ENCODE measurements around the gene LAMB2.

The LAMB2 gene

GRCh38 chr3:49132437-49133225, at the start of gene LAMB2:
Gene LAMB2, minus strand, starts transcription at chr3:49133050. Its CDS starts 183 bp downstream, at chr3:49132867.
- DNase-seq = peak; percentile 61

GRCh38 chr3:49181351-49181750, 48.5 kb upstream of the LAMB2 start:
- DNase-seq = no peak

DNA sequence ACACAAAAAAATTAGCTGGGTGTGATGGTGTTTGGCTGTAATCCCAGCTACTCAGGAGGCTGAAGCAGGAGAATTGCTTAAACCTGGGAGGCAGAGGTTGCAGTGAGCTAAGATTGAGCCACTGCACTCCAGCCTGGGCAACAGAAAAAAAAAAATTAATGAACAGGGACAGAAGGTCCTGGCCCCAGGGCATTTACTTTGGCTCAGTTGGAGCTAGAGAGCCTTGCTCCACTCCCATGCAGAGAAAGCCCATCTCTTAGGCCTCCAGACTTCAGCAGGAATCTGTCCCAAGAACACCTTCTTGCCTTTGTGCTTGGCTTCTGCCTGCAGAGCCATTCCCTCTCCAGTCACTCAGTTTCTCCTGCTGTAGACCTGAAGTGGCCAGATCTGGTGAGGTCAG, 47.3 kb upstream of the LAMB2 start:
- DNase-seq = no peak

GRCh38 chr3:49177073-49177472, 44.2 kb upstream of the LAMB2 start:
- DNase-seq = no peak

GRCh38 chr3:49175530-49175929, 42.7 kb upstream of the LAMB2 start:
- no peak for DNase-seq

GRCh38 chr3:49174397-49174985, 41.6 kb upstream of the LAMB2 start:
- no peak for DNase-seq

GRCh38 chr3:49173792-49174170, 40.9 kb upstream of the LAMB2 start:
- DNase-seq = no peak

GRCh38 chr3:49173116-49173791, 40.4 kb upstream of the LAMB2 start:
- DNase-seq = peak; percentile 63

DNA sequence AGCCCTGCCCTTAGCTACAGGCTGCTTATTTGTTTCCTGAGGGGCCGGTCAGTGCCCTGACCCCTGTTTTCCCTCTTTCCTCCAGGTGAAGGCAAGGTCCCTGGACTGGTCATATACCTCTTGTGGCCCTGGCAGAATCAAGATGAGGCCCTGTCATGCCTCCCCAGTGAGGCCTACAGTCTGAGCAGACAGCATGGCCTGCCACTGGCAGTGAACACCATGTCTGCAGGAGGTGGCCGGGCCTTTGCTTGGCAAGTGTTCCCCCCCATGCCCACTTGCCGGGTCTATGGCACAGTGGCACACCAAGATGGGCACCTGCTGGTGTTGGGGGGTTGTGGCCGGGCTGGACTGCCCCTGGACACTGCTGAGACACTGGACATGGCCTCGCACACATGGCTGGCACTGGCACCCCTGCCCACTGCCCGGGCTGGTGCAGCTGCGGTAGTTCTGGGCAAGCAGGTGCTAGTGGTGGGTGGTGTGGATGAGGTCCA, 39.7 kb upstream of the LAMB2 start:
- DNase-seq = peak; percentile 21

DNA sequence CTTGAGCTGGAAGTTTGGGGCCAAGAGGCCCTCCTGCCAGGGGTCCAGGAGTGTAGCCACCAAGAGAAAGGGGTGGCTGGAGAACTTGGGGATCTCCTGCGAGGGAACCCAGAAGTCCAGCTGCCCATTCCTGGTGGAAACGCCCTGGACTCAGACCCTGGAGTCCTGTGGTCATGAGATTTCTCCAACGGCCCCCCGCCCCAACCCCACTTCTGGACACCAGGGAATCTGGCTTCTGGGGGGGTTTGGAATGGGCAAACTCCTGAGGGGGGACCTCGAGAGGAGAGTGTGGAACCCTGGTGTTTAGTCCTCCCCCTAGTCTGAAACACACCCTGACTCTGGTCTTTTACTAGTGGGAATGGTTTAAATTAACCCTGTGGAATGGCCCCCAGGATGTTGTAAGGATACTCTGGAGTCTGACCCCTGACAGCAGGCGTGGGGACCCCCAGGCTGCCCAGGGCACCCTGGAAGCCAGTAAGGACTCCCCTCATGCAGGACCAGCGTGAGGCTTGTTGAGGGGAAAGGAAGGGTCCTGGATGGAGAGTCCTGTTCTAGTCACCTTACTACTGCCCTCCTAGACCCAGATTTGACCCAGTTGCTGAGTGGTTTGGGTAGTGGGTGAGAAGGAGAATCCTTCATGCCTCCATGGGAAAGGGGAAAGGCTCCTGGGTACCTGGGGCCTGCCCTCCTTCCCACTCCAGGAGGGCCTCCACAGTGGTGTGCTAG, 39.1 kb upstream of the LAMB2 start:
- DNase-seq = no peak

- peak; percentile 94 for DNase-seq
Measured at GRCh38 chr3:49171119-49171774, 38.4 kb upstream of the LAMB2 start, which contains the start of gene KLHDC8B. Gene KLHDC8B, plus strand, starts transcription at chr3:49171598. Its CDS starts 1,172 bp downstream, at chr3:49172770.

- no peak for DNase-seq
Measured at GRCh38 chr3:49170744-49171118, 37.9 kb upstream of the LAMB2 start.

- no peak for DNase-seq
Measured at GRCh38 chr3:49166752-49167556, 34.1 kb upstream of the LAMB2 start.

DNA sequence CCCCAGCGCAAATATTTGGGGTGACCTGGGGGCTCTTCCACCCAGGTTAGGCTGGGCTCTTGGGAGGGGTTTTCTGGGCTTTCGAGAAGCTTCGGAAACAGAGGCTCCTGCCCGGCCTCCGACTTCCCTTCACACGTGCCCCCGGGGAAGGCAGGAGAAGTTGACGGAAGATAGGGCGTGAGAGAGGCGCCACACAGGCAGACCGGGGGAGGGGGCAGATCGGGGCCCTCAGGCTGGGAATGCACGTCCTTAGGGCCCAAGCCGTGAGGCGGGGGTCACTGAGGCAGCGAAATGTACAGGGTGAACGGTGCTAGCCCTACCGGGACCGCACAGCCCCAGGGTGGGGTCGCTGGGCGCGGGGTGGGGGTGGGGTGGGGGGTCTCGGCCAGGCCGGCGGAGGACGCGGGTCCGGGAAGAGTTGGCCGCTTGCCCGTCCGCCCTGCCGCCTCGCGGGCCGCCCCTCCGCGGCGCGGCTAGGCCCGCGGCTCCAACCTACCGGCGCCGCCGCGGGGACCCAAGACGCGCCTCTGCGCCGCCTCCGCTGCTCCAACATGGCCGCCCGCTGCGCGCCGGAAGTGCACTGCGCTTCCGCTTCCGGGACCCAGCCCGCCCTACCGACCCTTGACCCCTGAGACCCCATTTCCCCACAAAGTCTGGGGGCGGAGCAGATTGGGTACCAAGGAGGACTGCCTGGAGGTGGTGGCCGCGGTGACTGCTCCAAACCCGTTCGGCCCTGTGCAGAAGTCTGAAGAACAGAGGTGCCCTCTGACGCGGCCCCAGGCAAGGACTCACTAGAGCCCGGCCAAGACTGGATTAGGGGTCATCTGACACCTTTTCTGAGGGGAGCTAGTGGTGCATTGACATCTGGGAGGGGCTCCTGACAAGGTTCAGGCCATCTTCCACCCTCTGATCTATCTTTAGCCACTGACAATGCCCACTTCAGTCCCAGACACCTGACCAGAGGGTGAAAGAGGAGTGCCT, 33.2 kb upstream of the LAMB2 start, which contains the start of gene CCDC71:
TSS of gene CCDC71 (minus strand) at position 561 of the 981 bp plus-strand sequence. CDS start 2,123 bp downstream, outside the sequence.
- DNase-seq = peak; percentile 94

- DNase-seq = peak; percentile 15
Measured at GRCh38 chr3:49164983-49165720, 32.3 kb upstream of the LAMB2 start.

DNA sequence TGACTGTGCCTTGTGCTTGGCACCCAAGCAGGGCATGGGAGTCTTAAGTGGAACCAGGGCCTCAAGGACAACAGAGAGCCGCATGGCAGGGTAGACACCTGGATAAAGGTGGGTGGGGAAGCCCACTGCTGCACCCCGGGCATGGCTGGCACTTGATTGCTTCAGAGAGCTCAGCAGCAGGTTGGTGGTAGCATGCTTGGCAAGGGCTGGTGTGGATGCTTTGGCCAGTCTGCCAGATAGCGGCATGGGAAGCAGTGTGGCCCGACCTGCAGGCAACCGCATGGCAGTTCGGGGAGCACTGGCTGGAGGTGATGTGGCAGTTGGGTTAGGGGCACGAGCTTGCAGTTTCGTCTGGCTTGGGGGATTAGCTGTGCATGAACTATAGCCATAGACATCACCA, 30.8 kb upstream of the LAMB2 start:
- no peak for DNase-seq

DNA sequence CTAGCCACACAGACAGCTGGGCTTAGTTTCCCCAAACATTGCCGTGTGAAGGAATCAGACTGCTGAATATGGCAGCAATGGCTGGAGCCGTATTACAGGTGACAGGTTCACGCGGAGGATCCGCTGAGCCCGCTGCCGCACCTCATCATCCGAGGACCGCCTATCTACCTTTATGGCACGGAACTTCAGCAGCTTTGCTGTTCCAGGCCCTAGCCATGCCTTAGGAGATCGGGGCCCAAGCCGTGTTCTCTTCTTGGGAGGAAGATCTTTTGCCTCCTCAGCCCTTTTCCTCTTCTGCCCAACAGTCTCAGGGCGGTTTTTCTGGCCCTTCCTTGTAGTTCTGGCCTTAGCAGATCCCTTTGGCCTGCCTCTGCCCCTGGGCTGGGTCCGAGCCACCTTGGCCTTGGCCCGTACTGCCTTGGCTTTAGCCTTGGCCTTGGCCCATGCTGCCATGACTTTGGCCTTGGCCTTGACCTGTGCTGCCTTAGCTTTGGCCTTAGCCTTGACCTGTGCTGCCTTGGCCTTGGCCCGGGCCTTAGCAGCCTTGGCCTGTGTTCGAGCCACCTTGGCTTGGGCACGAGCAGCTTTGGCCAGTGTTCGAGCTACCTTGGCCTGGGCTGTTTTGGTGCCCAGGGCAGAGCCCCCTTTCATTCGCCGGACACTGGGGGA, 30.0 kb upstream of the LAMB2 start:
- DNase-seq = no peak

DNA sequence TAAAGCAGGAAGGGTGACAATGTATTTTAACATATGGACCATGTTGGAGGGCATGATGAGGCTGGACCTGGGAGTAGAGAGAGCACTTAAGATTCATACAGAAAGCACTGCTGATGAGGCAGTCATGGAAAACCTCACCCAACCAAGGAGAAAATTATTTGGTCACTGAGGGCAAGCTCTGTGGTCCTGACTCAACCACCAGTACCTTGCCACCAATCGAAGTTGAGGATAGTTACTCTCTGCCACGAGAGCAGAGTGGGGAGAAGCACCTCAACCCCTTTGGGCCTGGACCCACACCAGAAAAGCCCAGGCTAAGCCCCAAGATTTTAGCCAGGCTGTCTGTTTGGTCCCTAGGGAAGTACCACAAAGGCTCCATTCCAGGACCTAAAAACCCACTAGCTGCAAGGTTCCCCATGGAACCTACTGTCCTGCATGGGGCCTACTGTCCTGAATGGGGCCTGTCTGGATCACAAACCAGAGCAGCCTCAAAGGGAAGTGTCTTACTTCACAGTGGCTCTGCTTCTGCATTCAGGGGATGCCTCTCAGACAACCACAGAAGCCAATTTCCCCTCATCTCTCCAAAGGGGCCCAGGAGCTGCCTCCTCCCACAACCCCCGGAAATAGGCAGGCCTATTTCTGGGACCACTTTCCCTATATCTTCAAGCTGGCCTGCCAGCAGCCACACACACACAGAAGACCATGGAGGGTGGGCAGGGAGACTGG, 29.1 kb upstream of the LAMB2 start:
- peak; percentile 53 for DNase-seq

All from hematopoietic multipotent progenitor cell treated with erythropoietin and hydrocortisone succinate and interleukin-3 and kit ligand, for 4 days (in vitro differentiated cells).